ENCODE measurements around the gene EEF1AKMT1.

Gene EEF1AKMT1

GRCh38 chr13:20774746-20775145 is 985 bp upstream of the EEF1AKMT1 start:
- POLR2A ChIA-PET = no interaction called here
- no peak for TF ChIP-seq CTCF (IDR thresholded peaks at IDR 0.05; ENCODE audit: insufficient read depth, low read length, missing control alignments)
- no peak for DNase-seq (ENCODE audit: low read depth, low spot score)
- CTCF ChIA-PET = interaction anchor here (1.7 kb wide), 1 partner anchor 65 kb away, joined by 3 read pairs; no protein-coding TSS in a partner anchor
- no peak overlapping the region for H3K4me3 ChIP-seq (ENCODE audit: low read depth, low read length)

GRCh38 chr13:20772401-20773131 is 1.2 kb downstream of the EEF1AKMT1 start:
- DNase-seq (ENCODE audit: low read depth, low spot score) = no peak
- peak overlapping the region; percentile 70 for H3K4me3 ChIP-seq (ENCODE audit: low read depth, low read length)
- TF ChIP-seq CTCF (IDR thresholded peaks at IDR 0.05; ENCODE audit: insufficient read depth, low read length, missing control alignments) = no peak
- CTCF ChIA-PET = interaction anchor here (1.3 to 1.7 kb wide), 2 partner anchors 59 to 278 kb away, joined by 3 to 4 read pairs; no protein-coding TSS in a partner anchor
- POLR2A ChIA-PET = no interaction called here

- CTCF ChIA-PET = interaction anchor here (0.7 to 1.1 kb wide), 2 partner anchors 55 to 60 kb away, joined by 3 to 4 read pairs; no protein-coding TSS in a partner anchor
- POLR2A ChIA-PET = no interaction called here
- no peak overlapping the region for H3K4me3 ChIP-seq (ENCODE audit: low read depth, low read length)
- no peak for TF ChIP-seq CTCF (IDR thresholded peaks at IDR 0.05; ENCODE audit: insufficient read depth, low read length, missing control alignments)
- DNase-seq (ENCODE audit: low read depth, low spot score) = no peak
Measured at GRCh38 chr13:20769834-20770233, 3.9 kb downstream of the EEF1AKMT1 start.

- ChIA-PET POLR2A (no interaction called here), CTCF (no interaction called here)
- no peak for TF ChIP-seq CTCF (IDR thresholded peaks at IDR 0.05; ENCODE audit: insufficient read depth, low read length, missing control alignments)
- DNase-seq (ENCODE audit: low read depth, low spot score) = no peak
- H3K4me3 ChIP-seq (ENCODE audit: low read depth, low read length) = no peak overlapping the region
Measured at GRCh38 chr13:20769091-20769490, 4.7 kb downstream of the EEF1AKMT1 start.

GRCh38 chr13:20767309-20767943 is 6.3 kb downstream of the EEF1AKMT1 start:
- no peak for TF ChIP-seq CTCF (IDR thresholded peaks at IDR 0.05; ENCODE audit: insufficient read depth, low read length, missing control alignments)
- CTCF ChIA-PET = interaction anchor here (0.6 kb wide), 1 partner anchor 14 kb away, joined by 3 read pairs; no protein-coding TSS in a partner anchor
- POLR2A ChIA-PET = no interaction called here
- H3K4me3 ChIP-seq (ENCODE audit: low read depth, low read length) = no peak overlapping the region
- no peak for DNase-seq (ENCODE audit: low read depth, low spot score)

GRCh38 chr13:20760872-20761271 is 12.9 kb downstream of the EEF1AKMT1 start:
- H3K4me3 ChIP-seq (ENCODE audit: low read depth, low read length) = no peak overlapping the region
- ChIA-PET CTCF (no interaction called here), POLR2A (no interaction called here)
- no peak for TF ChIP-seq CTCF (IDR thresholded peaks at IDR 0.05; ENCODE audit: insufficient read depth, low read length, missing control alignments)
- DNase-seq (ENCODE audit: low read depth, low spot score) = no peak

Measured in AG04449 (cell line).